ENCODE measurements around the gene EPHB2.

DNA sequence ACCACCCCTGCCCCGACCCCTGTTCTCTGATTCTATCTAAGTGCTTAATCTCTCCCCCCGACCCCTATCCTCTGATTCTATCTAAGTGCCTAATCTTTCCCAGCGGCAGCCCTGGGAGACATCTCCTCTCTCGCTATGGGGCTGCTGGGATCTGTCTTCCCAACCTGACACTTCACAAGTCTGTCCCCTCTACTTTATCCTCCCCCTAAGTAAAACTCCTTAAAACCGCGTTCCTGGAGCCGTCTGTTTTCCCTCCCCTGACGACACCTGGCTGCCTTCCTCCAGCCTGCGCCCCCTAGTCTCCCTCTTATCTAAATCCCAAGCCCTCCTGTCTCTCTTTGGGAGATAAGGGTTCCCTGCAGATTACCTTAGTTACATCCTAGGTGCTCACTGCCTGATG lies 30.5 kb downstream of the EPHB2 start:
- TF ChIP-seq, protein P1, sequence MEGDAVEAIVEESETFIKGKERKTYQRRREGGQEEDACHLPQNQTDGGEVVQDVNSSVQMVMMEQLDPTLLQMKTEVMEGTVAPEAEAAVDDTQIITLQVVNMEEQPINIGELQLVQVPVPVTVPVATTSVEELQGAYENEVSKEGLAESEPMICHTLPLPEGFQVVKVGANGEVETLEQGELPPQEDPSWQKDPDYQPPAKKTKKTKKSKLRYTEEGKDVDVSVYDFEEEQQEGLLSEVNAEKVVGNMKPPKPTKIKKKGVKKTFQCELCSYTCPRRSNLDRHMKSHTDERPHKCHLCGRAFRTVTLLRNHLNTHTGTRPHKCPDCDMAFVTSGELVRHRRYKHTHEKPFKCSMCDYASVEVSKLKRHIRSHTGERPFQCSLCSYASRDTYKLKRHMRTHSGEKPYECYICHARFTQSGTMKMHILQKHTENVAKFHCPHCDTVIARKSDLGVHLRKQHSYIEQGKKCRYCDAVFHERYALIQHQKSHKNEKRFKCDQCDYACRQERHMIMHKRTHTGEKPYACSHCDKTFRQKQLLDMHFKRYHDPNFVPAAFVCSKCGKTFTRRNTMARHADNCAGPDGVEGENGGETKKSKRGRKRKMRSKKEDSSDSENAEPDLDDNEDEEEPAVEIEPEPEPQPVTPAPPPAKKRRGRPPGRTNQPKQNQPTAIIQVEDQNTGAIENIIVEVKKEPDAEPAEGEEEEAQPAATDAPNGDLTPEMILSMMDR (conservative IDR thresholded peaks at IDR 0.05; ENCODE audit: low read length) = no peak
- TF ChIP-seq EZH2phosphoT487 (IDR thresholded peaks at IDR 0.05; ENCODE audit: borderline replicate concordance, low read depth, low read length) = no peak
